PC-3 (cell line): ENCODE measurements around the gene SLC39A10.

Source experiments
- EZH2 ChIP-seq: fragments of 300-600 bp; sonication (generic); IDR thresholded peaks from one replicate; pipeline ENCODE4 v1.6.1; 2017; ENCODE audit warnings: antibody characterized with exemption, mild to moderate bottlenecking, low read length; ENCODE audit not compliant: unreplicated experiment
- TF ChIP-seq, protein P1 (sequence below): fragments of 300-600 bp; sonication (generic); conservative IDR thresholded peaks from 2 replicates; pipeline ENCODE4 v1.5.1; 2017; ENCODE audit warnings: antibody characterized with exemption, low read depth, mild to moderate bottlenecking, low read length

DNA sequence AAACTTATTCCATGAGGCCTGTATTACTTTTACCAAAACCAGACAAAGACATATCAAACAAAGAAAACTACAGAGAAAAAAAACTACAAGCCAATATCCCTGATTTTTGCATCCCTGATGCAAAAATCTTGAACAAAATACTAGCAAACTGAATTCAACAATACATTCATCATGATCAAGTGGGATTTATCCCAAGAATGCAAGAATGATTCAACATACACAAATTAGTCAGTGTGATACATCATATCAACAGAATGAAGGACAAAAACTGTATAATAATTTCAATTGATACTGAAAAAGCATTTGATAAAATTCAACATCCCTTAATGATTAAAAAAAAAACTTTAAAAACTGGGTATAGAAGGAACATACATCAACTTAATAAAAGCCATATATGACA, 106.8 kb downstream of the SLC39A10 start:
- no peak for TF ChIP-seq EZH2
- TF ChIP-seq, protein P1, sequence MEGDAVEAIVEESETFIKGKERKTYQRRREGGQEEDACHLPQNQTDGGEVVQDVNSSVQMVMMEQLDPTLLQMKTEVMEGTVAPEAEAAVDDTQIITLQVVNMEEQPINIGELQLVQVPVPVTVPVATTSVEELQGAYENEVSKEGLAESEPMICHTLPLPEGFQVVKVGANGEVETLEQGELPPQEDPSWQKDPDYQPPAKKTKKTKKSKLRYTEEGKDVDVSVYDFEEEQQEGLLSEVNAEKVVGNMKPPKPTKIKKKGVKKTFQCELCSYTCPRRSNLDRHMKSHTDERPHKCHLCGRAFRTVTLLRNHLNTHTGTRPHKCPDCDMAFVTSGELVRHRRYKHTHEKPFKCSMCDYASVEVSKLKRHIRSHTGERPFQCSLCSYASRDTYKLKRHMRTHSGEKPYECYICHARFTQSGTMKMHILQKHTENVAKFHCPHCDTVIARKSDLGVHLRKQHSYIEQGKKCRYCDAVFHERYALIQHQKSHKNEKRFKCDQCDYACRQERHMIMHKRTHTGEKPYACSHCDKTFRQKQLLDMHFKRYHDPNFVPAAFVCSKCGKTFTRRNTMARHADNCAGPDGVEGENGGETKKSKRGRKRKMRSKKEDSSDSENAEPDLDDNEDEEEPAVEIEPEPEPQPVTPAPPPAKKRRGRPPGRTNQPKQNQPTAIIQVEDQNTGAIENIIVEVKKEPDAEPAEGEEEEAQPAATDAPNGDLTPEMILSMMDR: no peak
